Neural cell (in vitro differentiated cells): ENCODE results near the gene RAB7B. TPM values are rescaled to one million over a fixed set of nuclear protein-coding genes. Genes with fewer than 3 reads are reported as not detected.

Source experiments
- H2AFZ ChIP-seq: fragments of 200-600, 300-800 bp; sonication (generic), shearing (Covaris generic); 2 replicates; pipeline ENCODE4 v1.6.0; 2014; ENCODE audit warnings: low read depth, mild to moderate bottlenecking, antibody characterized with exemption, low read length, moderate library complexity
- H3F3A ChIP-seq: fragments of 200-600 bp; shearing (Covaris generic); 2 replicates; pipeline ENCODE4 v1.6.1; 2016; ENCODE audit warnings: mild to moderate bottlenecking, moderate library complexity, mixed read lengths, antibody characterized with exemption, low read length; ENCODE audit not compliant: insufficient read depth, poor library complexity, severe bottlenecking
- H3K27ac ChIP-seq: fragments of 200-600, 300-800 bp; sonication (generic), shearing (Covaris generic); 2 replicates; pipeline ENCODE4 v1.5.1; 2014; ENCODE audit warnings: mild to moderate bottlenecking, low read length, moderate library complexity
- H3K27me3 ChIP-seq: fragments of 300-800, 200-600 bp; sonication (generic), shearing (Covaris generic); 2 replicates; pipeline ENCODE4 v1.6.0; 2014; ENCODE audit warnings: mild to moderate bottlenecking, low read depth, low read length, moderate library complexity; ENCODE audit not compliant: insufficient read depth
- H3K36me3 ChIP-seq: fragments of 300-800, 200-600 bp; sonication (generic), shearing (Covaris generic); 2 replicates; pipeline ENCODE4 v1.5.1; 2014; ENCODE audit warnings: mild to moderate bottlenecking, antibody characterized with exemption, low read length, moderate library complexity; ENCODE audit not compliant: insufficient read depth
- H3K4me2 ChIP-seq: fragments of 300-800, 200-600 bp; sonication (generic), shearing (Covaris generic); 2 replicates; pipeline ENCODE4 v1.6.0; 2014; ENCODE audit warnings: mild to moderate bottlenecking, low read length
- H3K4me3 ChIP-seq: fragments of 300-800, 200-600 bp; sonication (generic), shearing (Covaris generic); 2 replicates; pipeline ENCODE4 v1.5.1; 2014; ENCODE audit warnings: mild to moderate bottlenecking, low read length, moderate library complexity
- H3K79me2 ChIP-seq: fragments of 200-600 bp; shearing (Covaris generic); replicated peaks from 2 replicates; pipeline ENCODE4 v1.6.0; 2014; ENCODE audit warnings: mild to moderate bottlenecking, low read length, moderate library complexity; ENCODE audit not compliant: insufficient read depth
- H3K9ac ChIP-seq: fragments of 300-800, 200-600 bp; sonication (generic), shearing (Covaris generic); 2 replicates; pipeline ENCODE4 v1.6.1; 2016; ENCODE audit warnings: mild to moderate bottlenecking, low read length, mixed read lengths
- H3K9me2 ChIP-seq: fragments of 200-600 bp; shearing (Covaris generic); 2 replicates; pipeline ENCODE4 v1.6.1; 2016; ENCODE audit warnings: mild to moderate bottlenecking, low read length, mixed read lengths; ENCODE audit not compliant: insufficient read depth
- H3K9me3 ChIP-seq: fragments of 200-600, 300-800 bp; sonication (generic), shearing (Covaris generic); 2 replicates; pipeline ENCODE4 v1.6.1; 2016; ENCODE audit warnings: mild to moderate bottlenecking, mixed run types, low read length, moderate library complexity, mixed read lengths
- H4K20me1 ChIP-seq: fragments of 200-600 bp; shearing (Covaris generic); 2 replicates; pipeline ENCODE4 v1.6.1; 2016; ENCODE audit warnings: mild to moderate bottlenecking, mixed run types; ENCODE audit not compliant: insufficient read depth
- CTCF ChIP-seq: fragments of 450-650 bp; IDR thresholded peaks from 2 replicates; pipeline ENCODE4 v1.5.1; 2014; ENCODE audit warnings: antibody characterized with exemption, mild to moderate bottlenecking, moderate library complexity; ENCODE audit not compliant: poor library complexity, severe bottlenecking
- EP300 ChIP-seq: fragments of 450-650 bp; conservative IDR thresholded peaks from 2 replicates; pipeline ENCODE4 v1.6.1; 2014; ENCODE audit warnings: antibody characterized with exemption, mild to moderate bottlenecking, moderate library complexity; ENCODE audit not compliant: poor library complexity, severe bottlenecking
- EZH2 ChIP-seq: fragments of 200-600, 300-800 bp; shearing (Covaris generic), sonication (generic); IDR thresholded peaks from 2 replicates; pipeline ENCODE4 v1.6.1; 2014; ENCODE audit warnings: antibody characterized with exemption, low read length, borderline replicate concordance, mild to moderate bottlenecking; ENCODE audit not compliant: insufficient read depth, poor library complexity, severe bottlenecking
- MXI1 ChIP-seq: fragments of 450-650 bp; conservative IDR thresholded peaks from 2 replicates; pipeline ENCODE4 v1.6.1; 2014; ENCODE audit warnings: antibody characterized with exemption, mild to moderate bottlenecking; ENCODE audit not compliant: poor library complexity, severe bottlenecking
- POLR2AphosphoS5 ChIP-seq: IDR thresholded peaks from 2 replicates; pipeline ENCODE4 v1.6.1; 2012
- RAD21 ChIP-seq: fragments of 450-650 bp; conservative IDR thresholded peaks from 2 replicates; pipeline ENCODE4 v1.6.1; 2014; ENCODE audit warnings: antibody characterized with exemption, mild to moderate bottlenecking, moderate library complexity
- REST ChIP-seq: IDR thresholded peaks from 2 replicates; pipeline ENCODE4 v1.6.1; 2012; ENCODE audit warnings: borderline replicate concordance
- SMC3 ChIP-seq: fragments of 450-650 bp; conservative IDR thresholded peaks from 2 replicates; pipeline ENCODE4 v1.6.1; 2014; ENCODE audit warnings: antibody characterized with exemption, mild to moderate bottlenecking, moderate library complexity; ENCODE audit not compliant: poor library complexity
- TAF1 ChIP-seq: IDR thresholded peaks from 2 replicates; pipeline ENCODE4 v1.6.1; 2012; ENCODE audit warnings: low read depth
- polyA plus RNA-seq: library from polyadenylated mRNA; depleted of rRNA; stranded (reverse); fragments of >200 nt; gene quantifications from 2 replicates; pipeline ENCODE4 v1.2.3, GENCODE V29; 2014

Gene RAB7B
- polyA plus RNA-seq, 1 donor from 2014 or later, result not detected

- no peaks in the 10 kb centered on the region for H3K9me2 ChIP-seq
- H3K36me3 ChIP-seq, result no peaks in the 10 kb centered on the region
- no peak overlapping the region for H3K27ac ChIP-seq
- TF ChIP-seq RAD21 (no peak), EZH2 (no peak), CTCF (no peak), MXI1 (no peak), EP300 (no peak), TAF1 (no peak), REST (no peak), POLR2AphosphoS5 (no peak), SMC3 (no peak)
- no peak overlapping the region for H3K9ac ChIP-seq
- H3F3A ChIP-seq, result no peaks in the 10 kb centered on the region
- H3K79me2 ChIP-seq, result no peaks in the 10 kb centered on the region
- no peaks in the 10 kb centered on the region for H4K20me1 ChIP-seq
- H3K27me3 ChIP-seq, result no peaks in the 10 kb centered on the region
- no peak overlapping the region for H2AFZ ChIP-seq
- peak overlapping the region; percentile 8 for H3K4me3 ChIP-seq
- H3K9me3 ChIP-seq, result no peaks in the 10 kb centered on the region
- no peak overlapping the region for H3K4me2 ChIP-seq
These were observed 38.4 kb upstream of the RAB7B start for GRCh38 chr1:206041640-206042039.

GRCh38 chr1:206040328-206040727, 37.1 kb upstream of the RAB7B start:
- Histone ChIP-seq H3K4me2 (no peak overlapping the region), H4K20me1 (no peaks in the 10 kb centered on the region), H3K79me2 (no peaks in the 10 kb centered on the region), H3K4me3 (no peak overlapping the region), H3K27ac (no peak overlapping the region), H3K9ac (no peak overlapping the region), H3K36me3 (no peaks in the 10 kb centered on the region), H3K9me3 (no peaks in the 10 kb centered on the region), H3K27me3 (no peaks in the 10 kb centered on the region), H3F3A (no peaks in the 10 kb centered on the region), H3K9me2 (no peaks in the 10 kb centered on the region), H2AFZ (no peak overlapping the region)
- TF ChIP-seq SMC3, result no peak
- no peak for TF ChIP-seq TAF1
- no peak for TF ChIP-seq EZH2
- TF ChIP-seq MXI1, result no peak
- TF ChIP-seq EP300, result no peak
- no peak for TF ChIP-seq POLR2AphosphoS5
- no peak for TF ChIP-seq RAD21
- TF ChIP-seq REST, result no peak
- no peak for TF ChIP-seq CTCF
